Colonic mucosa (tissue), 4 donors: Measurements from ENCODE around the gene IL27RA. TPM values are rescaled to one million over a fixed set of nuclear protein-coding genes. Genes with fewer than 3 reads are reported as not detected.

Experiments used
- DNase-seq: peaks from one replicate; pipeline ENCODE4 v3.0.0-alpha.2; 2020
- H3K27ac ChIP-seq: fragments of 200-600 bp; one replicate; pipeline ENCODE4 v1.8.0; 2021
- H3K27me3 ChIP-seq: fragments of 200-600 bp; one replicate; pipeline ENCODE4 v1.8.0; 2021
- H3K36me3 ChIP-seq: fragments of 200-600 bp; one replicate; pipeline ENCODE4 v1.8.0; 2021
- H3K4me1 ChIP-seq: fragments of 200-600 bp; one replicate; pipeline ENCODE4 v1.8.0; 2021; ENCODE audit warnings: mild to moderate bottlenecking
- H3K4me3 ChIP-seq: fragments of 200-600 bp; one replicate; pipeline ENCODE4 v1.8.0; 2021
- H3K9ac ChIP-seq, 2 donors: one replicate each; pipeline ENCODE4 v1.7.0; 2013; ENCODE audit warnings: control low read depth in 2 of 2, low read depth in 2 of 2, low read length in 2 of 2
- H3K9me3 ChIP-seq: fragments of 200-600 bp; one replicate; pipeline ENCODE4 v1.8.0; 2021
- CTCF ChIP-seq: fragments of 200-600 bp; IDR thresholded peaks from one replicate; pipeline ENCODE4 v1.8.0; 2022; ENCODE audit warnings: antibody characterized with exemption, mild to moderate bottlenecking
- intact Hi-C: fragments of 100-400 bp; cut with DNase I; formaldehyde crosslinking; loops from one replicate; pipeline ENCODE4 v1.14.1; 2022
- total RNA-seq, 2 donors: library from RNA; stranded (reverse); fragmentation: NEBNext Ultra II Directional in 1 of 2; extraction: Animal tissue kit (Norgen Biotek cat#: 25700) in 1 of 2; gene quantifications; one replicate each; pipeline ENCODE4 v1.2.1, GENCODE V29; 2021
- donor health status: healthy.
- donor health status: DM: no; HTN: no; CAD: no.
- donor health status: DM: no; HTN: no; CAD: no.

Gene IL27RA
- total RNA-seq, 2 donors from 2014 or later: 2.5 to 3.2 TPM

DNA sequence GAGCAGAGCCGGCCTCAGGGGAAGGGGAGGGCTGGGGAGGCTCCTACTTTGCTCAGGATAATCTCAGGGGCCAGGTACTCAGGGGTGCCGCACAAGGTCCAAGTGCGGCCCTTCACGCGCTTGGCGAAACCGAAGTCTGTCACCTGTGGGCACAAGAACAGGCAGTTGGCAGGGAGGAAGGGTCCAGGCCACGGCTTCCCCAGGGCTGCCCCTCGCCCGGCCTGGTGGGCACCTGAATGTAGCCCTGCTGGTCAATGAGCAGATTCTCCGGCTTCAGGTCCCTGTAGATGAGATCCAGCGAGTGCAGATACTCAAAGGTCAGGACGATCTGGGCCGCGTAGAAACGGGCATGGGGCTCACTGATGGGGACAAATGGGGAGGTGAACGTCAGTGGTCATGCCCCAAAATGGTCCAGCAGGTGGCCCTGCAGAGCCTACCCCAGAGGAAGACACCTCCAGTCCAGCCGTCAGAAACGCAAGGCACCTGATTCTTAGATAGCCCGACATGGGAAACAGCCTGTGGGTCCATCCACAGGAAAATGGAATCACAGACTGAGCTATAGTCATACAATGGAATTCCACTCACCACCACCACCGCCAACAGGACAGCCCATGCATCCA lies 66.1 kb downstream of the IL27RA start:
- H3K27me3 ChIP-seq: no peaks in the 10 kb centered on the region
- H3K9me3 ChIP-seq: no peaks in the 10 kb centered on the region
- TF ChIP-seq CTCF: no peak
- no peaks in the 10 kb centered on the region for H3K36me3 ChIP-seq
- no peaks in the 10 kb centered on the region for H3K4me1 ChIP-seq
- no peak for DNase-seq
- intact Hi-C loops: no loop called here
- H3K4me3 ChIP-seq: no peak overlapping the region
- H3K27ac ChIP-seq: no peak overlapping the region
- H3K9ac ChIP-seq: no peak overlapping the region

DNA sequence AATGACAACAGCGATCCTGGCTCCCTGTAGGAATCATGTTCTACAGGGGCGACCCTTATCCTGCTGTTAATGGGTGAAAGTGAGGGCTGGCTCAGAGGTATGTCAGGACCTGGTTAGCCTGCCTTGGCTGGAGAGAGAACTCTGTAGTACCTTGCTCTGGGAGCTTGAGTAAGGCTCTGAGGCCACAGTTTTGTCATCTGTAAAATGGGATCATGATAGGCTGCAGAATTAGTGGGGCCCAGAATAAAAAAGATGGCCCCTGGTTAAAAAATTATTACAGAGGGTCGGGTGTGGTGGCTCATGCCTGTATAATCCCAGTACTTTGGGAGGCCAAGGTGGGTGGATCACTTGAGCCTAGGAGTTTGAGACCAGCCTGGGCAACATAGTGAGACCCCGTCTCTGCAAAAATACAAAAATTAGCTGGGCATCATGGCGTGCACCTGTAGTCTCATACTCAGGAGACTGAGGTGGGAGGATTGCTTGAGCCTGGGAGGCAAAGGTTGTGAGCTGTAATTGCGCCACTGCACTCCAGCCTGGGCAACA lies 69.5 kb downstream of the IL27RA start:
- Histone ChIP-seq H3K9ac (no peak overlapping the region), H3K4me1 (no peaks in the 10 kb centered on the region), H3K36me3 (no peaks in the 10 kb centered on the region), H3K4me3 (no peak overlapping the region), H3K27me3 (no peaks in the 10 kb centered on the region), H3K9me3 (no peaks in the 10 kb centered on the region), H3K27ac (no peak overlapping the region)
- no peak for TF ChIP-seq CTCF
- intact Hi-C loops: no loop called here
- DNase-seq: no peak

DNA sequence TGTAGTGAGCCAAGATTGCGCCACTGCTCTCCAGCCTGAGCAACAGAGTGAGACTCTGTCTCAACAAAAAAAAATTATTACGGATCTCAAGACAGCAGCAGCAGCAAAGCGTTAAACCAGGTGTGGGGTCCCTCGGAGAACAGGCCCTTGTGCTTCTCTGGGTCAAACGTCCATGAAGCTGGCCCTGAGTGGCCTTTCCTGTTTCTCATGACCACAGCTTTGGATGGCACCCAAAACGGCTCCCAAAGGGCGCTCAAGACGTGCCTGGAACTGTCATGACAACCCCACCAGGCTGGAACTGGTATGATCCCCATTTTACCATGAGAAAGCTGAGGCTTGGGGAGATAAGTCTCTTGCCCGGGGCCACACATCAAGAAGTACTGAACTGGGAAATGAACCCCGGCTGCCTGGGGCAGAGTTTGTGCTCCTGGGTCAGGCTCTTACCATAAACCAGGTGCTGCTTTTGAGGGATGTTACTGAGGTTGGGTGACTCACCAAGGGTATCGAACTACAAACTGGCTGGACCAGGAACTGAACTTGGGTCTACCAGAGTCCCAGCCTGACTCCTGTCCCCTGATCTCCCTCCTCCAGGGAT lies 70.6 kb downstream of the IL27RA start:
- DNase-seq: no peak
- Histone ChIP-seq H3K9ac (no peak overlapping the region), H3K27me3 (no peaks in the 10 kb centered on the region), H3K9me3 (no peaks in the 10 kb centered on the region), H3K36me3 (no peaks in the 10 kb centered on the region), H3K4me1 (no peaks in the 10 kb centered on the region), H3K4me3 (no peak overlapping the region), H3K27ac (no peak overlapping the region)
- intact Hi-C loops: no loop called here
- no peak for TF ChIP-seq CTCF

GRCh38 chr19:14102756-14103155 lies 71.2 kb downstream of the IL27RA start:
- Histone ChIP-seq H3K27ac (no peak overlapping the region), H3K27me3 (no peaks in the 10 kb centered on the region), H3K9me3 (no peaks in the 10 kb centered on the region), H3K9ac (no peak overlapping the region), H3K4me3 (no peak overlapping the region), H3K4me1 (no peaks in the 10 kb centered on the region), H3K36me3 (no peaks in the 10 kb centered on the region)
- no peak for TF ChIP-seq CTCF
- no peak for DNase-seq
- intact Hi-C loops: no loop called here

Other genes with a start within 250 kb of the IL27RA start
- 1 to 10 TPM; 2.9 to 4.3 TPM for gene ZSWIM4, start 236.3 kb upstream of the IL27RA start, total RNA-seq
- not detected for gene NANOS3, start 154.6 kb upstream of the IL27RA start, total RNA-seq
- gene BRME1, start 125.6 kb upstream of the IL27RA start, total RNA-seq: 10 to 100 TPM in 1 of 2 donors, 1 to 10 TPM in 1; 5.9 to 20.0 TPM
- 100 to 1,000 TPM in 1 of 2 donors, 10 to 100 TPM in 1; 81.0 to 123 TPM for gene CC2D1A, start 125.6 kb upstream of the IL27RA start, total RNA-seq
- 1 to 10 TPM; 4.1 to 4.4 TPM for gene PODNL1, start 93.3 kb upstream of the IL27RA start, total RNA-seq
- 10 to 100 TPM; 30.2 to 55.1 TPM for gene DCAF15, start 79.3 kb upstream of the IL27RA start, total RNA-seq
- 10 to 100 TPM; 13.1 to 20.9 TPM for gene RFX1, start 25.4 kb upstream of the IL27RA start, total RNA-seq
- gene RLN3, start 3.6 kb upstream of the IL27RA start, total RNA-seq: not detected
- gene PALM3, start 30.3 kb downstream of the IL27RA start, total RNA-seq: 1 to 10 TPM in 1 of 2 donors, under 1 TPM in 1; 0.37 to 1.6 TPM
- gene MISP3, start 41.0 kb downstream of the IL27RA start, total RNA-seq: 10 to 100 TPM; 32.7 to 50.0 TPM
- gene C19orf67, start 54.0 kb downstream of the IL27RA start, total RNA-seq: under 1 TPM in 1 of 2 donors, not detected in 1; 0.19 TPM
- gene SAMD1, start 59.0 kb downstream of the IL27RA start, total RNA-seq: 10 to 100 TPM; 52.9 to 91.3 TPM
- 10 to 100 TPM; 71.0 to 89.3 TPM for gene PRKACA, start 86.0 kb downstream of the IL27RA start, total RNA-seq
- 10 to 100 TPM; 12.9 to 64.0 TPM for gene ASF1B, start 104.8 kb downstream of the IL27RA start, total RNA-seq
- gene ADGRL1, start 174.4 kb downstream of the IL27RA start, total RNA-seq: 10 to 100 TPM; 18.4 to 28.0 TPM